ENCODE data around the gene METTL5. TPM values are rescaled to one million over a fixed set of nuclear protein-coding genes. Genes with fewer than 3 reads are reported as not detected.
"Not testable (repeated sequence)": the region's sequence is repeated elsewhere in the genome, so short reads cannot be mapped to it uniquely, and the experiment has no call there.

The METTL5 gene
- total RNA-seq, 4 donors from 2014 or later, result 19.4 to 35.5 (median 20.8) TPM

DNA sequence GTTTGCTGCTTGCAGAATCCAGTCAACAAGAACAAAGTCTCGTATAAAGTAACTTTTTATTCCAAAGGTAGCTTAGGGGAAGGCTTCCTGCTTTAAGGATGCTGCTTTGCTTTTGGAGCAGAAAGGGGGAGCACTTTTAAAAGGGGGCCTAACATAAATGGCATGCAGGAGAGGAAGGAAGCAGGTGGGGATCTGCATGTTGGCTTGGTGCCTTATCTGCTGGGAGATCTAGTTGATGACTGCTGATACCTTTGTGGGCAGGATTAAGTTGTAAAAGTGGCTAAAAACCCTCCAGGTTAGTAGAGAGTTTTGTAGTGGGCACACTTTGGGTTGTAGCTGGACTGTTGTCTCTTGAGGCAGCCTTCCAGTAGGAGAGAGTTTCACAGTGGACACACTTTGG is 25.0 kb upstream of the METTL5 start:
- DNase-seq, result no peak
- no peak overlapping the region for H3K4me3 ChIP-seq
- no peaks in the 10 kb centered on the region for H3K36me3 ChIP-seq
- no peak for TF ChIP-seq POLR2A (IDR thresholded peaks at IDR 0.05)
- TF ChIP-seq, protein P1, sequence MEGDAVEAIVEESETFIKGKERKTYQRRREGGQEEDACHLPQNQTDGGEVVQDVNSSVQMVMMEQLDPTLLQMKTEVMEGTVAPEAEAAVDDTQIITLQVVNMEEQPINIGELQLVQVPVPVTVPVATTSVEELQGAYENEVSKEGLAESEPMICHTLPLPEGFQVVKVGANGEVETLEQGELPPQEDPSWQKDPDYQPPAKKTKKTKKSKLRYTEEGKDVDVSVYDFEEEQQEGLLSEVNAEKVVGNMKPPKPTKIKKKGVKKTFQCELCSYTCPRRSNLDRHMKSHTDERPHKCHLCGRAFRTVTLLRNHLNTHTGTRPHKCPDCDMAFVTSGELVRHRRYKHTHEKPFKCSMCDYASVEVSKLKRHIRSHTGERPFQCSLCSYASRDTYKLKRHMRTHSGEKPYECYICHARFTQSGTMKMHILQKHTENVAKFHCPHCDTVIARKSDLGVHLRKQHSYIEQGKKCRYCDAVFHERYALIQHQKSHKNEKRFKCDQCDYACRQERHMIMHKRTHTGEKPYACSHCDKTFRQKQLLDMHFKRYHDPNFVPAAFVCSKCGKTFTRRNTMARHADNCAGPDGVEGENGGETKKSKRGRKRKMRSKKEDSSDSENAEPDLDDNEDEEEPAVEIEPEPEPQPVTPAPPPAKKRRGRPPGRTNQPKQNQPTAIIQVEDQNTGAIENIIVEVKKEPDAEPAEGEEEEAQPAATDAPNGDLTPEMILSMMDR (IDR thresholded peaks at IDR 0.05), result no peak
- H3K4me1 ChIP-seq, result no peaks in the 10 kb centered on the region
- no peaks in the 10 kb centered on the region for H3K27me3 ChIP-seq
- H3K9me3 ChIP-seq, result no peaks in the 10 kb centered on the region
- H3K27ac ChIP-seq, result no peak overlapping the region

DNA sequence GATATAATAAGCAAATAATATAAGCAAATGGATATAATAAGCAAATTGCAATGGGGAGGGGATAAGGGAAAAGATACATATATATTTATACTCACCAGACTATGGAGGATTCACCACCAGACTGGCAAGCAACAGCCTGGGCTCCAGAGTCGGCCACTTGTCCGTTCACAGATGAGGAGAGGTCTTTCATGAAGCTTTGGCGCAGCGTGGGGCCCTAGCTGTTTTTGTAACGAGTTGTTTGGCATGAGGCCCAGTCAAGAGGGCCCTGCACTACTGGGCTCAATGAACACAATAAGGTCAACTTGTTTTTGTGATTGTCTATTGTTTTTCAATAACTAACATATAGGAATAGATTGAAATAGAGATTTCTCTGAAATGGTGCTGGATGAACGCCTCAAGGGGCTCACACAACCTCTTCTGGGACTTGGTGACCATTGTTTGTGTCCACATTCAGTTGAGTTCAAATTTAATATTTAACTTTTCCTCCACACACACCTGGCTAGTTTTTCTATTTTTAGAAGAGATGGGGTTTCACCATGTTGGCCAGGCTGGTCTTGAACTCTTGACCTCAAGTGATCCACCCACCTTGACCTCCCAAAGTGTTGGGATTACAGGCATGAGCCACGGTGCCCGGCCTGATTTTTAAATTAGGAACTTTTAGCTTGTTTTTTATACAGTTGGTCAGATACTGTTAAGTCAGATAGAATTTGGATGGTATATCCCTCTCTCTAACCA is 24.4 kb upstream of the METTL5 start:
- not testable (repeated sequence) for H3K27me3 ChIP-seq, H3K9me3 ChIP-seq, H3K36me3 ChIP-seq, H3K4me1 ChIP-seq, DNase-seq, H3K27ac ChIP-seq, H3K4me3 ChIP-seq

DNA sequence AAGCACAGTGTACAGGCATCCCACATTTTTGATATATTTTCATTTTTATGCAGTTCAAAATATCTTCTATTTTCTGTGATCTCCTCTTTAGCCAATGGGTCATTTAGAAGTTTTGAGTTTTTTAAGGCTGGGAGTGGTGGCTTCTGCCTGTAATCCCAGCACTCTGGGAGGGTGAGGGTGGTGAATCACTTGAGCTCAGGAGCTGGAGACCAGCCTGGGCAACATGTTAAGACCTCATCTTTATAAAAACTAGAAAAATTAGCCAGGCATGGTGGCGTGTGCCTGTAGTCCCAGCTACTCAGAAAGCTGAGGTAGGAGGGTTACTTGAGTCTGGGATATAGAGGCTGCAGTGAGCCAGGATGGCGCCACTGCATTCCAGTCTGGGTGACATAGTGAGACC is 20.3 kb upstream of the METTL5 start:
- DNase-seq, result no peak
- H3K9me3 ChIP-seq, result no peaks in the 10 kb centered on the region
- H3K4me3 ChIP-seq, result no peak overlapping the region
- no peaks in the 10 kb centered on the region for H3K36me3 ChIP-seq
- TF ChIP-seq, protein P1 (IDR thresholded peaks at IDR 0.05), result no peak
- no peak for TF ChIP-seq POLR2A (IDR thresholded peaks at IDR 0.05)
- peaks cover 0 to 9% (median 0%) of the 10 kb centered on the region in 4 donors for H3K4me1 ChIP-seq
- no peaks in the 10 kb centered on the region for H3K27me3 ChIP-seq
- no peak overlapping the region for H3K27ac ChIP-seq

DNA sequence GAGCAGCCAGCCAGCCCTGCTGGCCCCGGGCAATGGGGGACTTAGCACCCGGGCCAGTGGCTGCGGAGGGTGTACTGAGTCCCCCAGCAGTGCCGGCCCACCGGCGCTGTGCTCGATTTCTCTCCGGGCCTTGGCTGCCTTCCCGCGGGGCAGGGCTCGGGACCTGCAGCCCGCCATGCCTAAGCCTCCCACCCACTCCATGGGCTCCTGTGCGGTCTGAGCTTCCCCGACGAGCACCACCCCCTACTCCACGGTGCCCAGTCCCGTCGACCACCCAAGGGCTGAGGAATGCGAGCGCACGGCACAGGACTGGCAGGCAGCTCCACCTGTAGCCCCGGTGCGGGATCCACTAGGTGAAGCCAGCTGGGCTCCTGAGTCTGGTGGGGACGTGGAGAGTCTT is 16.9 kb upstream of the METTL5 start:
- not testable (repeated sequence) for H3K27me3 ChIP-seq, H3K36me3 ChIP-seq, H3K27ac ChIP-seq, H3K9me3 ChIP-seq, DNase-seq, H3K4me3 ChIP-seq
- H3K4me1 ChIP-seq, result peaks cover 0 to 16% (median 0%) of the 10 kb centered on the region in 4 donors

DNA sequence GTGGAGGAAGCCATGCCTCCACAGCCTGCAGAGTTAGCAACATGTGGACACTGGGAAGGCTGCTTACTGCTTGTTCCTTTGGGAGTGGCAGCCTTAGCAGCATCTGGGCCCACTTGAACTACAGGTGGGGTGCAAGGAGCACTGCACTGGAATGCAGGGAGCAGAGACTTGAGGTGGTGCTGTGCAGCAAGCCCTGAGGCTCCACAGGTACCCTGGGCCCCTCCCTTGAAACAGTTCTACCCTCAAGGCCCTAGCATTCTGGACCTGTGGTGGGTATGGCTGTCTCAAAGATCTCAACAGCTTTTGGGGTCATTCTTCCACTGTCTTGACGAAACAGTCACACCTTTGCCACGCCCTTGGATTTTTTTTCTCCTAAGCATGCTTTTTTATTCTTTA is 16.0 kb upstream of the METTL5 start:
- Histone ChIP-seq H3K27ac (no peak overlapping the region), H3K9me3 (no peaks in the 10 kb centered on the region), H3K4me3 (no peak overlapping the region), H3K36me3 (no peaks in the 10 kb centered on the region), H3K27me3 (no peaks in the 10 kb centered on the region), H3K4me1 (peaks cover 0 to 16% (median 0%) of the 10 kb centered on the region in 4 donors)
- no peak for DNase-seq
- no peak for TF ChIP-seq POLR2A (IDR thresholded peaks at IDR 0.05)

DNA sequence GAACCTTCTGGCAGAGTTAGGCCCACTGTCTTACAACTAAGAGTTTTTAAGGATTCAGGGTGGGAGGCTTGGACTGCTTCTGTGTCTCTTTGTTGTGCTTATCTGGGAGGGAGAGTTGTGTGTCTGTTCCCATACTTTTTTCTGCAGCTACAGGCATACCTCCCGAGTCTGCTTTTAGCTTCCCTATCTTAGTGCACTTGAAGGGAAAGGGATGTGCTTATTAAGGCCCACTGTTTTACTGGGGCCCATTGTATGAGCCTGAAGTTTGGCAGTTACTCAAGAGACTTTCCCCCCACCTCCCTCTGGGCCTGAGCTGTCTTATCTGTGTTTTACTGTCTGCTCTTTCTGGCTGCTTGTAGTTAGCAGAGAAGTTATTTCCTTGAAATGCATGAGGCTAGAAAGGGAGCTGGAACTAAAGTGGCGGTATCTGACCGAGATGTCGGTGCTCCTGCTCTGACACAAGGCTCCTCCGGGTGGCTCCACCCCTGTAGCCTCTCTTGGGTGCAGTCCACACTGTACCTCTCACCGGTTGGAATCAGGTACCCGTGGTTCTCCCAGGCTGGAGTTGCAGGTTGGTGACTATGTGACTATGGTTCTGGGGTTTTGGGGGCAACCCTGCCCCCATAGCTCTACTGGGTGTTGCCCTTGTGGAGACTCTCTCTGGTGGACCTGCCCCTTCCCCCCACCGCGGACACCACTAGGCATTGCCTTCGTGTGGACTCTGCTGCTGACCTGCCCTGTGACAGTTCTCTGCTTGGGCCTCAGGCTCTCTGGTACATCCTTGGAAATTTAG is 15.4 kb upstream of the METTL5 start:
- Histone ChIP-seq H3K27me3 (no peaks in the 10 kb centered on the region), H3K36me3 (no peaks in the 10 kb centered on the region), H3K9me3 (no peaks in the 10 kb centered on the region), H3K4me3 (no peak overlapping the region), H3K27ac (no peak overlapping the region), H3K4me1 (peaks cover 0 to 16% (median 0%) of the 10 kb centered on the region in 4 donors)
- TF ChIP-seq POLR2A (IDR thresholded peaks at IDR 0.05), result no peak
- TF ChIP-seq, protein P1 (IDR thresholded peaks at IDR 0.05), result no peak
- no peak for DNase-seq

DNA sequence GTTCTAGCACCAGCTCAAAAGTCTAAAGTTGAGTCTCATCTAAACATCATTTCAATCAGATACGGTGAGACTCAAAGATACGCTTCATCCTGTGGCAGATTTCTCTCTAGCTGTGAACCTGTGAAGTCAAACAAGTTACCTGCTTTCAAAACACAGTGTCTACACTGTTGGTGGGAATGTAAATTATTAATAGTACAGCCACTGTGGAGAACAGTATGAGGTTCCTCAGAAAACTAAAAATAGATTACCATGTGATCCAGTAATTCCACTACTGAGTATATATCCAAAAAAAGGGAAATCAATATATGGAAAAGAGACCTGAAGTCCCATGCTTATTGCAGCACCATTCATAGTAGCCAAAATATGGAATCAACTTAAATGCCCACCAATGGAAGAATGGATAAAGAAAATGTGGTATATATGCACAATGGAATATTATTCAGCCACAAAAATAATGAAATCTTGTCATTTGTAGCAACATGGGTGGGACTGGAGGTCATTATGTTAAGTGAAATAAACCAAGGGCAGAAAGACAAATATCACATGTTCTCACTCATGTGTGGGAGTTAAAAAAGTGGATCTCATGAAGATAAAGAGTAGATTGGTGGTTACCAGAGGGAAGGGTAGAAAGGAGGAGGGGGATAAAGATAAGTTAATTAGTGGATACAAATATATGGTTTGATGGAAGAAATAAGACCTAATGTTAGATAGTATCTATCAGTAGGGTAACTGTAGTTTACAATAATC is 14.2 kb upstream of the METTL5 start:
- Histone ChIP-seq H3K27me3 (no peaks in the 10 kb centered on the region), H3K36me3 (no peaks in the 10 kb centered on the region), H3K4me1 (peaks cover 0 to 16% (median 0%) of the 10 kb centered on the region in 4 donors), H3K4me3 (no peak overlapping the region), H3K27ac (no peak overlapping the region), H3K9me3 (no peaks in the 10 kb centered on the region)
- TF ChIP-seq, protein P1 (IDR thresholded peaks at IDR 0.05), result no peak
- no peak for TF ChIP-seq POLR2A (IDR thresholded peaks at IDR 0.05)
- no peak for DNase-seq

All from Peyer's patch (tissue), 4 donors.